Psoas muscle (tissue), 8 donors: ENCODE data around the gene HOXA1. TPM values are rescaled to one million over a fixed set of nuclear protein-coding genes. Genes with fewer than 3 reads are reported as not detected.

Experiments
- ATAC-seq, 4 donors: fragments of 200-7000 bp; cut with Tn5 transposase; one replicate each; pipeline ENCODE4 v1.9.1; 2020; ENCODE audit warnings: moderate library complexity in 3 of 4, mild to moderate bottlenecking in 2 of 4
- DNase-seq, 2 donors: peaks; one replicate each; pipeline ENCODE4 v3.0.0-alpha.2; 2020
- H3K27ac ChIP-seq: fragments of 200-600 bp; one replicate; pipeline ENCODE4 v1.8.0; 2022
- H3K27me3 ChIP-seq, 3 donors: fragments of 200-600 bp in 1 of 3; one replicate each; pipeline versions ENCODE4 v1.6.1 to v1.8.0; 2013 to 2022; ENCODE audit warnings: low read length in 2 of 3, mild to moderate bottlenecking in 2 of 3, moderate library complexity in 1 of 3; ENCODE audit not compliant: insufficient read depth in 3 of 3
- H3K36me3 ChIP-seq, 2 donors: fragments of 200-600 bp in 1 of 2; one replicate each; pipeline versions ENCODE4 v1.6.1 to v1.8.0; 2013 to 2022; ENCODE audit warnings: low read depth in 1 of 2, mild to moderate bottlenecking in 1 of 2, moderate library complexity in 1 of 2; ENCODE audit not compliant: insufficient read depth in 1 of 2
- H3K4me1 ChIP-seq: fragments of 200-600 bp; one replicate; pipeline ENCODE4 v1.8.0; 2022
- H3K4me3 ChIP-seq: fragments of 200-600 bp; one replicate; pipeline ENCODE4 v1.8.0; 2022; ENCODE audit warnings: mild to moderate bottlenecking
- H3K9me3 ChIP-seq: fragments of 200-600 bp; one replicate; pipeline ENCODE4 v1.8.0; 2022
- WGBS, 3 donors: extraction: QIAGEN DNeasy Blood & Tissue Kit; methylation state at CpG; one replicate each; pipeline versions ENCODE4 v1.1.6 to v1.1.7; 2013; 5-methylcytosine and 5-hydroxymethylcytosine counted together
- intact Hi-C, 2 donors: fragments of 100-400 bp; cut with DNase I; formaldehyde crosslinking; loops; one replicate each; pipeline versions ENCODE4 v1.11.0 to v1.14.2; 2022
- polyA plus RNA-seq, 3 donors: library from polyadenylated mRNA; stranded (reverse); fragments of 200-250 nt; gene quantifications; one replicate each; pipeline ENCODE4 v1.2.3, GENCODE V29; 2013
- total RNA-seq, 4 donors: library from RNA; stranded (reverse); fragmentation: NEBNext Ultra II Directional in 2 of 4; extraction: Animal tissue kit (Norgen Biotek cat#: 25700) in 2 of 4; gene quantifications; one replicate each; pipeline versions ENCODE4 v1.2.1 to v1.2.4, GENCODE V29; 2021 to 2023
- TF ChIP-seq, protein P1 (sequence below): fragments of 200-600 bp; IDR thresholded peaks from one replicate; pipeline ENCODE4 v1.8.0; 2022; ENCODE audit warnings: antibody characterized with exemption
- donor health status: healthy with polysubstance abuse.
- donor health status: DM: no; HTN: no; CAD: no; lungs with moderate emphysema.
- donor health status: Bipolar disorder and iron deficiency.
- donor health status: healthy.
- donor health status: DM: yes; HTN: yes; CAD: no.
- donor health status: DM: no; HTN: no; CAD: no.
- donor health status: DM: no; HTN: no; CAD: no.
- donor health status: DM: yes; HTN: yes; CAD: no.

Gene HOXA1
- total and polyA plus RNA-seq, 7 donors: 0.03 to 0.22 (median 0.21) TPM; not detected in 2

DNA sequence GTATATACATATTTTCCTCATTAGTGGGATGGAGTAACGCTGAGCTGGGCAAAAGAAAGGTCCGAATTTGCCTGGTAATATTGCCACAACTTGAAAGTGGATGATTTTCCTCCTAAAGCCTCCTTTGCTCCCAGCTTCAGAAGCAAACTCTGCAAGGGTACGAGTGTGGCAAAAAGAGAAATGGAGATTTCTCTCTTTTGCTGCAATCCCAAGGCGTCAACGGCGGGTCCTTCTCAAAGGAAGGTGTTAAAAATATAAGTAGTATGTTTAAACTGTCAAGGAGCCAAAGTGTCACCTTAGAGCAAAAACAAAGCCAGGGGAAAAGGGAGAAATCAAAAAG, 19.1 kb upstream of the HOXA1 start:
- intact Hi-C loops: no loop called here
- no peak for ATAC-seq

DNA sequence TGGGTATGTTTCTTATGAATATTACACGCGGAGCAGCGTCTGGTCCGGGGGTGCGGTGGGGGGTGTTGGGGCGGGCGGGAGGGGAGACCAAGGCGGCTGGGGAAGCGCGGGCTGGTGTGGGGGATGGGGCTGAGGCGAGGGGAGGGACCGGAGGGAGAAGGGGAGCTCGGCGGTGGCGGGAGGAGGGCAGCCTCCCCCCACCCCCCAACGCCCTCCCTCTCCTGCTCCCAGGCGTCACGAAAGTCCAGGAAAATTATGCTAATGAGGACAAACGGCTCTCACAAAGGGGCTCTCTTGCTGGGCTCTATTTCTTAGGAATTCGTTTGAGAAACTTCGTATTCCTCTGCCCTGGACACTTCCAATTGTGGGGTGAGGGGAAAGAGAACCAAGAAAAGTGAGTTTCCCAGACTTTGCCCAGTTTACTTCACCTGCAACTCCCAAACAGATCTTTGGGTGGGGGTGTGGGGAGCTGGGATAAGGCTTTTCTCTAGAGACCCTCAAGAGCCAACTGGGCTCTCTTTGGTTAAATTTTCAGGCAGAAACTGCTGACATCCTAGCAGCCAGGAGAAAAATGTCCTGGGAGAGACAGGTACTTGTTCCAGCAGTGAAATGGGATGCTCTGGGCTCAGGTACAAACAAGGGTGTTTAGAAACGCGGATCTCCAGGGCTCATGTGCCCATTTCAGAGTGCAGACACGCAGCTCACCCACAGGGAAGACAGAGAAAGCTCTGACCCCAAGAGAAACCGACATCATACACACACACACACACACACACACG, 18.4 kb upstream of the HOXA1 start:
- Histone ChIP-seq H3K36me3 (peaks cover 0 to 2% of the 10 kb centered on the region in 2 donors), H3K27me3 (no peaks in the 10 kb centered on the region), H3K4me3 (peak overlapping the region; percentile 82), H3K4me1 (peaks cover 30% of the 10 kb centered on the region), H3K9me3 (no peaks in the 10 kb centered on the region), H3K27ac (peak overlapping the region; percentile 92)
- 16 to 22% (median 21%) methylated on average over 15 to 26 of the region's 26 CpGs for WGBS, 3 donors
- DNase-seq (peak; percentile 67 to 69), ATAC-seq (peak; percentile 49 to 66 (median 53))
- TF ChIP-seq, protein P1, sequence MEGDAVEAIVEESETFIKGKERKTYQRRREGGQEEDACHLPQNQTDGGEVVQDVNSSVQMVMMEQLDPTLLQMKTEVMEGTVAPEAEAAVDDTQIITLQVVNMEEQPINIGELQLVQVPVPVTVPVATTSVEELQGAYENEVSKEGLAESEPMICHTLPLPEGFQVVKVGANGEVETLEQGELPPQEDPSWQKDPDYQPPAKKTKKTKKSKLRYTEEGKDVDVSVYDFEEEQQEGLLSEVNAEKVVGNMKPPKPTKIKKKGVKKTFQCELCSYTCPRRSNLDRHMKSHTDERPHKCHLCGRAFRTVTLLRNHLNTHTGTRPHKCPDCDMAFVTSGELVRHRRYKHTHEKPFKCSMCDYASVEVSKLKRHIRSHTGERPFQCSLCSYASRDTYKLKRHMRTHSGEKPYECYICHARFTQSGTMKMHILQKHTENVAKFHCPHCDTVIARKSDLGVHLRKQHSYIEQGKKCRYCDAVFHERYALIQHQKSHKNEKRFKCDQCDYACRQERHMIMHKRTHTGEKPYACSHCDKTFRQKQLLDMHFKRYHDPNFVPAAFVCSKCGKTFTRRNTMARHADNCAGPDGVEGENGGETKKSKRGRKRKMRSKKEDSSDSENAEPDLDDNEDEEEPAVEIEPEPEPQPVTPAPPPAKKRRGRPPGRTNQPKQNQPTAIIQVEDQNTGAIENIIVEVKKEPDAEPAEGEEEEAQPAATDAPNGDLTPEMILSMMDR: no peak
- intact Hi-C loops: no loop called here

More for the DNA sequence above, 19.1 kb upstream of the HOXA1 start:
- Histone ChIP-seq H3K27me3 (no peaks in the 10 kb centered on the region), H3K36me3 (peaks cover 0 to 2% of the 10 kb centered on the region in 2 donors), H3K27ac (peak overlapping the region; percentile 64), H3K4me3 (peak overlapping the region; percentile 46), H3K4me1 (peaks cover 33% of the 10 kb centered on the region), H3K9me3 (no peaks in the 10 kb centered on the region)
- DNase-seq: no peak
- 70 to 72% (median 70%) methylated on average over 6 of the region's 6 CpGs for WGBS, 3 donors
- TF ChIP-seq, protein P1: no peak

- WGBS, 3 donors: 17 to 32% (median 17%) methylated on average over 32 to 57 of the region's 57 CpGs
- H3K4me3 ChIP-seq: peak overlapping the region; percentile 82
- TF ChIP-seq, protein P1: no peak
- H3K9me3 ChIP-seq: no peaks in the 10 kb centered on the region
- no peaks in the 10 kb centered on the region for H3K27me3 ChIP-seq
- intact Hi-C loops: no loop called here
- peak; percentile 48 to 88 (median 84) for ATAC-seq
- peak overlapping the region; percentile 92 for H3K27ac ChIP-seq
- peaks cover 0 to 2% of the 10 kb centered on the region in 2 donors for H3K36me3 ChIP-seq
- DNase-seq: peak; percentile 71 to 83
- H3K4me1 ChIP-seq: peaks cover 30% of the 10 kb centered on the region
These were observed 17.5 kb upstream of the HOXA1 start for GRCh38 chr7:27112955-27113949.

- no peak for DNase-seq
- 43 to 55% (median 44%) methylated on average over 4 of the region's 4 CpGs for WGBS, 3 donors
- peaks cover 30% of the 10 kb centered on the region for H3K4me1 ChIP-seq
- peak overlapping the region; percentile 82 for H3K4me3 ChIP-seq
- peaks cover 0 to 2% of the 10 kb centered on the region in 2 donors for H3K36me3 ChIP-seq
- H3K27me3 ChIP-seq: no peaks in the 10 kb centered on the region
- H3K9me3 ChIP-seq: no peaks in the 10 kb centered on the region
- H3K27ac ChIP-seq: peak overlapping the region; percentile 92
- TF ChIP-seq, protein P1: no peak
- intact Hi-C loops: no loop called here
- ATAC-seq: no peak
These were observed 16.6 kb upstream of the HOXA1 start for GRCh38 chr7:27112361-27112760.
